GM12878 (cell line): ENCODE measurements around the gene NEURL3. TPM values are rescaled to one million over a fixed set of nuclear protein-coding genes. Genes with fewer than 3 reads are reported as not detected.

Experiments used
- ATAC-seq: fragments of 200-7000 bp; cut with Tn5 transposase; 3 replicates; pipeline ENCODE4 v1.9.1; 2020; ENCODE audit warnings: mild to moderate bottlenecking, moderate library complexity
- BruUV-seq: library from RNA; stranded (reverse); fragments of 400-500 nt; replicated peaks from 2 replicates; lab custom pipeline; 2021; lab: Mats Ljungman, UMichigan
- CTCF ChIA-PET: fragments of 300-600 bp; sonication (Branson Sonifier 250); formaldehyde crosslinking; extraction: SDS; loops from one replicate; lab custom pipeline; 2021; ENCODE audit warnings: inconsistent platforms; lab: Yijun Ruan, JAX
- POLR2A ChIA-PET: fragments of 350-600 bp; formaldehyde crosslinking; extraction: SDS; loops from one replicate; lab custom pipeline; 2021; ENCODE audit warnings: inconsistent platforms; lab: Charles Lee
- RAD21 ChIA-PET: fragments of 300-600 bp; sonication (Branson Sonifier 250); formaldehyde crosslinking; loops from one replicate; lab custom pipeline; 2023; ENCODE audit warnings: antibody characterized with exemption; ENCODE audit not compliant: unreplicated experiment; lab: Charles Lee
- SMC1A ChIA-PET: fragments of 300-600 bp; sonication (Branson Sonifier 250); formaldehyde crosslinking; loops from one replicate; lab custom pipeline; 2023; ENCODE audit not compliant: unreplicated experiment, uncharacterized antibody; lab: Charles Lee
- DNase-seq: peaks from one replicate; pipeline ENCODE4 v3.0.0-alpha.2; 2011; ENCODE audit warnings: low read depth, low spot score
- FAIRE-seq: peaks from 3 replicates; lab custom pipeline; 2011; peaks lifted over from hg19 to GRCh38; lab: Jason Lieb, UNC
- H2AFZ ChIP-seq: 2 replicates; pipeline ENCODE4 v1.6.0; 2011; ENCODE audit warnings: low read depth, low read length, control low read depth; ENCODE audit not compliant: control insufficient read depth
- H3K27ac ChIP-seq: 2 replicates; pipeline ENCODE4 v1.5.1; 2011; ENCODE audit warnings: control low read depth; ENCODE audit not compliant: control insufficient read depth, insufficient read depth
- H3K27me3 ChIP-seq, 2 experiments: replicated peaks in 1 of 2; 2 replicates each; pipeline versions ENCODE4 v1.6.0 to v1.6.1; 2011; ENCODE audit warnings: low read length in 1 of 2; ENCODE audit not compliant: control insufficient read depth in 2 of 2, insufficient read depth in 2 of 2
- H3K36me3 ChIP-seq, 2 experiments: 2 replicates each; pipeline ENCODE4 v1.5.1; 2011; ENCODE audit warnings: low read length in 1 of 2; ENCODE audit not compliant: control insufficient read depth in 2 of 2, insufficient read depth in 2 of 2
- H3K4me1 ChIP-seq: 2 replicates; pipeline ENCODE4 v1.6.1; 2011; ENCODE audit warnings: mild to moderate bottlenecking, low read length, moderate library complexity, mixed read lengths; ENCODE audit not compliant: control insufficient read depth, insufficient read depth
- H3K4me2 ChIP-seq: 2 replicates; pipeline ENCODE4 v1.6.0; 2011; ENCODE audit warnings: control low read depth; ENCODE audit not compliant: control insufficient read depth, insufficient read depth
- H3K4me3 ChIP-seq: fragments of 200-600 bp; sonication (generic); 2 replicates; pipeline ENCODE4 v1.5.1; 2016
- H3K79me2 ChIP-seq: 2 replicates; pipeline ENCODE4 v1.6.0; 2011; ENCODE audit warnings: low read length; ENCODE audit not compliant: control insufficient read depth, insufficient read depth
- H3K9ac ChIP-seq: 2 replicates; pipeline ENCODE4 v1.8.0; 2011; ENCODE audit warnings: low read length, control low read depth, mixed read lengths; ENCODE audit not compliant: control insufficient read depth, insufficient read depth
- H3K9me3 ChIP-seq: replicated peaks from 3 replicates; pipeline ENCODE4 v1.5.1; 2011; ENCODE audit warnings: mild to moderate bottlenecking, low read length; ENCODE audit not compliant: control insufficient read depth, insufficient read depth
- H4K20me1 ChIP-seq: 2 replicates; pipeline ENCODE4 v1.6.0; 2011; ENCODE audit not compliant: control insufficient read depth, insufficient read depth
- ASH2L ChIP-seq: fragments of 300-600, 200-600 bp; sonication (generic); IDR thresholded peaks from 2 replicates; pipeline ENCODE4 v1.6.1; 2017; ENCODE audit warnings: low read depth, mild to moderate bottlenecking, borderline replicate concordance
- BACH1 ChIP-seq: fragments of 450-650 bp; IDR thresholded peaks from 2 replicates; pipeline ENCODE4 v1.6.1; 2017; ENCODE audit warnings: mild to moderate bottlenecking, borderline replicate concordance
- E2F4 ChIP-seq: IDR thresholded peaks from 2 replicates; pipeline ENCODE4 v1.6.1; 2012; ENCODE audit warnings: low read depth, low read length, improper control_type of control experiment
- EZH2 ChIP-seq: IDR thresholded peaks from 2 replicates; pipeline ENCODE4 v1.6.1; 2012; ENCODE audit warnings: low read depth, mild to moderate bottlenecking, control low read depth, inconsistent platforms, low read length, borderline replicate concordance; ENCODE audit not compliant: control insufficient read depth
- KAT2A ChIP-seq: conservative IDR thresholded peaks from 2 replicates; pipeline ENCODE4 v1.6.1; 2011; ENCODE audit warnings: low read depth, low read length; ENCODE audit not compliant: control insufficient read depth
- PKNOX1 ChIP-seq: fragments of 450-650 bp; IDR thresholded peaks from 2 replicates; pipeline ENCODE4 v1.6.1; 2016; ENCODE audit warnings: mild to moderate bottlenecking
- WGBS: methylation state at CpG from one replicate; pipeline ENCODE4 v1.1.6; 2016; ENCODE audit warnings: low lambda C conversion rate; ENCODE audit not compliant: insufficient replicate concordance, insufficient coverage; ENCODE audit errors: missing lambda C conversion rate; 5-methylcytosine and 5-hydroxymethylcytosine counted together
- in situ Hi-C: fragments of 300-500 bp; cut with MboI; formaldehyde crosslinking; loops from 9 replicates; pipeline ENCODE4 v1.14.3; 2018; ENCODE audit warnings: mixed read lengths
- intact Hi-C: fragments of 100-400 bp; cut with micrococcal nuclease; formaldehyde crosslinking; loops from one replicate; pipeline ENCODE4 v1.14.2; 2022; ENCODE audit not compliant: unreplicated experiment
- polyA plus RNA-seq, 11 experiments: library from polyadenylated mRNA; depleted of rRNA in 4 of 11; unstranded in 6 of 11; stranded (reverse) in 5 of 11; fragments of >200 nt; fragmentation: Nextera tagmentation in 4 of 11; fragmentation: Illumina TruSeq in 1 of 11; extraction: Ambion mirVana in 4 of 11; extraction: Trizol in 1 of 11; gene quantifications; 1 replicate in 1 of 11; 2 replicates in 10 of 11; pipeline versions ENCODE4 v1.2.1 to v1.2.3, GENCODE V29; 2011 to 2016; ENCODE audit warnings: inconsistent platforms in 2 of 11, missing spikeins in 2 of 11, low read depth in 1 of 11
- total RNA-seq, 4 experiments: library from RNA; depleted of rRNA in 3 of 4; stranded (reverse); fragments of >200 nt in 3 of 4; fragmentation: Illumina TruSeq in 1 of 4; extraction: Trizol in 1 of 4; gene quantifications; 2 replicates each; pipeline versions ENCODE4 v1.2.1 to v1.2.3, GENCODE V29; 2013 to 2021

The NEURL3 gene
- total and polyA plus RNA-seq, 10 of the 15 experiments (the other 5 are each of a cell fraction or from before 2014, with no cell fraction given), result 0.03 to 6.3 (median 0.47) TPM

- intact Hi-C loops, result no loop called here
- FAIRE-seq (no peak), DNase-seq (no peak), ATAC-seq (no peak)
- POLR2A ChIA-PET, result no interaction called here
- no peaks in the 10 kb centered on the region for H3K79me2 ChIP-seq
- 33% methylated on average over 2 of the region's 4 CpGs for WGBS
- TF ChIP-seq PKNOX1 (no peak), BACH1 (no peak), KAT2A (no peak), ASH2L (no peak), E2F4 (no peak), EZH2 (no peak)
- no peaks in the 10 kb centered on the region for H3K27me3 ChIP-seq
- no peak overlapping the region for H3K27ac ChIP-seq
- H3K4me3 ChIP-seq, result no peak overlapping the region
- H2AFZ ChIP-seq, result no peak overlapping the region
- no peaks in the 10 kb centered on the region; the same call in 1 of the 3 replicates for H3K9me3 ChIP-seq
- no peaks in the 10 kb centered on the region for H3K36me3 ChIP-seq
- SMC1A ChIA-PET, result interaction anchor here (4.6 kb wide), 1 partner anchor 10 kb away, joined by 34 read pairs; no protein-coding TSS in a partner anchor
- H3K4me2 ChIP-seq, result no peak overlapping the region
- peaks cover 22% of the 10 kb centered on the region for H3K4me1 ChIP-seq
- BruUV-seq, result no TSS peak
- in situ Hi-C loops, result no loop called here
- H3K9ac ChIP-seq, result no peak overlapping the region
- RAD21 ChIA-PET, result interaction anchor here (0.8 to 1.0 kb wide), 2 partner anchors 11 to 508 kb away, joined by 3 to 4 read pairs; no protein-coding TSS in a partner anchor
- no peaks in the 10 kb centered on the region for H4K20me1 ChIP-seq
- CTCF ChIA-PET, result interaction anchor here (1.7 kb wide), 1 partner anchor 9 kb away, joined by 4 read pairs; no protein-coding TSS in a partner anchor
These were observed 15.1 kb upstream of the NEURL3 start for GRCh38 chr2:96520231-96520630.
